ENCODE data around the gene HS3ST6.

GRCh38 chr16:1924095-1924494 lies 5.9 kb upstream of the HS3ST6 start:
- TF ChIP-seq, protein P1, sequence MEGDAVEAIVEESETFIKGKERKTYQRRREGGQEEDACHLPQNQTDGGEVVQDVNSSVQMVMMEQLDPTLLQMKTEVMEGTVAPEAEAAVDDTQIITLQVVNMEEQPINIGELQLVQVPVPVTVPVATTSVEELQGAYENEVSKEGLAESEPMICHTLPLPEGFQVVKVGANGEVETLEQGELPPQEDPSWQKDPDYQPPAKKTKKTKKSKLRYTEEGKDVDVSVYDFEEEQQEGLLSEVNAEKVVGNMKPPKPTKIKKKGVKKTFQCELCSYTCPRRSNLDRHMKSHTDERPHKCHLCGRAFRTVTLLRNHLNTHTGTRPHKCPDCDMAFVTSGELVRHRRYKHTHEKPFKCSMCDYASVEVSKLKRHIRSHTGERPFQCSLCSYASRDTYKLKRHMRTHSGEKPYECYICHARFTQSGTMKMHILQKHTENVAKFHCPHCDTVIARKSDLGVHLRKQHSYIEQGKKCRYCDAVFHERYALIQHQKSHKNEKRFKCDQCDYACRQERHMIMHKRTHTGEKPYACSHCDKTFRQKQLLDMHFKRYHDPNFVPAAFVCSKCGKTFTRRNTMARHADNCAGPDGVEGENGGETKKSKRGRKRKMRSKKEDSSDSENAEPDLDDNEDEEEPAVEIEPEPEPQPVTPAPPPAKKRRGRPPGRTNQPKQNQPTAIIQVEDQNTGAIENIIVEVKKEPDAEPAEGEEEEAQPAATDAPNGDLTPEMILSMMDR (IDR thresholded peaks at IDR 0.05): no peak
- no peak for TF ChIP-seq POLR2A (IDR thresholded peaks at IDR 0.05)

Measured in thyroid gland (tissue), 4 donors.